SW480 (cell line): ENCODE results near the gene PAX6.

Source experiments
- DNase-seq: peaks from one replicate; pipeline ENCODE4 v3.0.0-alpha.2; 2016; ENCODE audit warnings: low spot score

The PAX6 gene

DNA sequence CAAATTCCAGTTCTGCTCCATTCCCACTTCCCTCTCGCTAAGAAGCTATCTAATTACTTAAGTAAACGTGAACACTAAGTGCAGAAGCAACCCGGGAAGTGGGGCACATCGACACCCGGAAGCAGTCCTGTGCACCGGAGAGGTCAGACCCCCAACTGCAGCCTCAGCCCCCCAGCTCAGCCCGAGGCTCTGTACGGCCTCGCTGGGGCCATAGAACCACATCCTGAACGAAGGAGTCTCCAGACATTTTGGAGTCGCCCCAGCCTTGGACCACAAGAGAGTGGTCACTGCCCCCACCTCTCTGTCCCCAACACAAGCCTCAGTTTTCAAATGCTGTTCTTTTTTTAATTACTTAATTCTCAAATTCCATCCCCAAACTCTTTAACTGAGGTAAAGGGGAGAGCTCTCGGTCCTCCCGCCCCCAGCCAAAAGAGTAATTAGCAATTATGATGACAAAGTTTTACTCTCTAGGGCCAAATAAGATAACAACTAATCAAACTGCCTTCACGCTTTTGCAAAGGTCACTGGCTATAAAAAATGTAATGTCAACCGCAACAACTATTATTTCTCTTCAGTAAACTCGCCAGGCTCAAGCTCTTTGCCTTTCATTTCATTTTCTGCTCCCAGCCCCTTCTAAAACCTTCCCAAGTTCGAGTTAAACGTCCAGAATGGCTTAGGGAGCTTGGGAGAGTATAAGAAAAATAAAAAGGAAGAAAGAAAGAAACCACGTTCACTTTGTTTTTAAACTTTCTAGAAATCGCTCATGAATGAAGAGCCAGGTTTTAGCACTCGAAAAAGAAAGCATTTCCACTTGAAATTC is 2.2 kb downstream of the PAX6 start:
- no peak for DNase-seq

DNA sequence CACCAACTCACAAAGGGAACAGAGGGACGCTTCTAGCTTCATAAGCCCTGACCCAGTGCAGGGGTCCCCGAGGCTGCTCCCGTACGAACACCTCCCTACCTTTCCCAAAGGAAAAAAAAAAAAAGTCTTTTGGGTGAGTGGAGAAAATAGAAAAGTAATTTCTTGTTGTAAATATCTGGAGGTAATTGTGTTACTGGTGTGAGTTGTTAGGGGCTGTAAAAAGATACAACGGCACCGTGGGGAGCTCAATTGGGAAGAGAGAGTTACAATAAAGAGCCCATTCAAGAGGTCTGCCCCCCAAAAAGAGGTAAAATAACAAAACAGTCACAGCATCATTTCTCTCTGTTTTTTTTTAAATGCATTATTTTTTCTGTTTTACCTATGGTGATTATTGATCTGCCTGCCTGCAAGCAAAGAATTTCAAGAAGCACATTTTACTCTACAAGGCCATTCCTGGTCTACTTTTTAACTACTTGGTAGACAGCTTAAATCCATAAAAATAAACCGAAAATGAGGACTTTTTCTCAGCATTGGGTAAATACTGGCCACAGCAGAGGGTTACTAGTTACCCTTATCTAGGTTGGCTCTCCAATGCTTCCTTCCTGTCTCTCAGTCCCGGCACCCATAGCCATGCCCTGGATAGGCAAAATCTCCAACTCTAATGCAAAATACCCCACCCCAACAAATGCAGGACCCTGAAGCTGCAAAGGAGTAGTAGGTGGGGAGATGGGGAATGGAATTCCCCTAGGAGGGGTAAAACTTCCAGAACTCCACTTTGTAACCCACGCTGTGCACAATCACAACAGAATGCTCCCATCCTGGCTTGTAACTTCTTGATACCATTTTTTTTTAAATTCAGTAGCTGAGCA is 3.1 kb downstream of the PAX6 start:
- no peak for DNase-seq

DNA sequence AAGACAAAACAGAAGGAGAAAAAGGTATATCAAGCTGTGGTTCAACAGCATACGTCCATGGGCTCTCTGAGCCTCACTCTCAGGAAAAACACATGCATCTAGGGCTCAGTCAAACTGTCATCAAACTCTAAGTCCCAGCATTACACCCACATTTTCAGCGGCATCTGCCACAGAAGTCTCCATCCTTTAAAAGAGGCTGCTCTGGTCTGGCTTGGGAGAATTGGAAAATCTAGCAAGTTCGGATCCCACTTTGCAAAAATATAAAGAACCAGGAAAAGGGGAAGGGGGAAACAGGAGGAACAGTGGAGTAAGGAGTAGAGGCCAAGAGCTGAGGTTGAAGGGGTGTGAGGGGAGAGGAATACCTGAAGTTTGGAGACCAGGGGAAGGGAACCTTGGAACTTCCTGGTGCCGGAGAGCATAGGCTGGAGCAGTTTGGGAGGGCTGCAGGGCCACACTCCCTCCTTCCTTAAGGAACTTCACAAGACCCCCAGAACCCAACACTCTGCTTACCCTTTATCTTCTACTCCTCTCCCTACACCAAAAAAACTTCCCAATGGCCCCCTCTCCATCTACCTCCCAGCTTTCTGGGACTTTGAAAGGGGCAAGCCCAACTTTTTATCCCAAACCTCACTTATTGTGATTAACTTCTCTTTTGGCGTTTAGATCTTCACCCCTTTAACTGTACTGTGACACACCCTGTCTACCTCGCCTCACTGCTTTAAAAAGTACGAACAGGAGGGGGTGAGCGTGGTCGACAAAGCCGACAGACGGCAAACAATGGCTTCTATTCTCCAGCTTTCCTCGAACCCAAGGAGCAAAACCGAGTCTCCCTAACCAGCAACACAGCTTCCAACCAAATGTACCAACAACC is 4.0 kb downstream of the PAX6 start:
- DNase-seq = no peak

DNA sequence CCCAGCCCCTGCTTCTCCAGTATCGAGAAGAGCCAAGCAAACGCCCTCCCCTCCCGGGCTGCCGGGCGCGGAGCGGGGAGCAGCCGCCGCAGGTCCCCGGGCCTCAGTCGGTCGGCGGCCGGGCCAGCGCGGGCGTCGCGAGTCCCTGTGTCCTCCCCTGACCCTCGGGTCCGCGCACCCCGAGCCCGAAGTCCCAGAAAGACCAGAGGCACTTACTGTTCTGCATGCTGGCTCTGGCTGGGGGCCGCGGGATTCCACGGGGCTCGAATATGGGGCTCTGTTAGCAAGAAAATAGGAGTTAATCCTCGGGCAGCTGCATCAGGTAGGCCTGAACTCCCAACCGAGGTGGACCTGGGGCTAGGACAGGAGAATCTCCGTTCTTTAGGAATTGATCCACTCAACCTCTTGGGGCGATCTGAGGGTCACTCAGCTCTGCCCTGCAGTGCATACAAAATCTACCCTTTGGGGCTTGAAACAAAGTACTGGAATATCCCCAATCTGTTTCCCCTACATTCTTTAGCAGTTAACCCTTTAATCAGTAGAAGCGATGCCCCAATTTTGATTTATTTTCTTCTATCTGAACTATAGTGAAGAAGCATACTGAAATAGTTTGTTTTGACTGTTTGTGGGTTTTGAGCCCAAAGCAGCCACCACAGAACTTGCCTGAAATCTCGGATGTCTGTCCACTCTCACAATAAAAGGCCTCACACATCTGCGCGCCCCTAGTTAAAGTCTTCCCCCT is 4.8 kb downstream of the PAX6 start:
- DNase-seq = no peak

DNA sequence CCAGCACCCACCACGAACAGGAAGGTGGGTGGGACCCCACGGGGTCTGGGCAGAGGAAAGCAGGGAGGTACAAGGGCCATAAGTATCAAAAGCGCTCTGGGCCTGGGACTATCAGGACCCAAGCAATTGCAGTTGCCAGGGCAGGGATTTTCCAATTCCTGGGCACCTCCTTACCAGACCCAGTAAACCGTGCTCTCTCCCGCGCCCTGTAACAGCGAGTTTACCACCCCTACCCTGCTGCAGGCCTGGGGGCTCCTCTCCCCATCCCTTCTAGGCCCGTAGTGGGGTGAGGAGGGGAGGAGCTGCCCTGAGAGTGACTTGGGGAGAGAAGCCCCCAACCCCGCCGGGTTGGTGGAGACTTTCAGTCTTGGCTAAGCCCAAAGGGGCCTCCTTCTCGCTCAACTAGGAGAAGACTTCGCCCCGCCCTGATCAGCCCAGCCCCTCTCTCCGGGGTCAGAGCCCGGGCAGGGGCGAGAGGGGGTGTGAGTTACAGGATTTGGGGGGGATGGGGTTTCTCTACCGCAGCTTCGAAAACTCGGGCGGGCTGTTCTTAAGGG is 5.4 kb downstream of the PAX6 start:
- no peak for DNase-seq

DNA sequence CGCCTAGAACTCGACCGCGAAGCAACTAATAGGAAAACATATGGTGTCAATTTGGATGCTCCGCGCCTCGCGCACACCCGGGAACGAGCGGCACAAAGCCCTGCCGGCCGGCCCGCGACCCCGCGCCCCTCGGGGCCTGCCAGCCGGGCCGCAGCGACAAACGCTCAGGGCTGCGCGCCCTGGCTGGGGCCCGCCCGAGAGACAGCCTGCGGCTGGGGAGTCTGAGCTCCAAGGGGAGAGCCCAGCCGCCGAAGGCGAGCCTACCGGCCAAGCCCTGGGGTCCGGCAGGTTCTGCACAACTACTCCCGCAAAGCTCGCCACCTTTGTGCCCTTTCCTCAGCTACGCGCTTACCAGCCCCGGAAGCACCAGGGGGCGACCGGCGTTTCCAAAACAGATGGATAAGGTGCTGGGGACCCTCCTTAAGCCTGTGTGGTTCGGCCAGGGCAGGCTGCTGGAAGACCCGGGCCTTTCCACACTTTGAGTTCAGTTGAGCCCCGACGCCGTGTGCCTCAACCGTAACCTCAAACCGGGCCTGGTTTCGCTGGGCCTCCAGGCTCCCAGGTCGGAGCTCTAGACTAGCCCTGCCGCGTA is 6.0 kb downstream of the PAX6 start:
- no peak for DNase-seq

DNA sequence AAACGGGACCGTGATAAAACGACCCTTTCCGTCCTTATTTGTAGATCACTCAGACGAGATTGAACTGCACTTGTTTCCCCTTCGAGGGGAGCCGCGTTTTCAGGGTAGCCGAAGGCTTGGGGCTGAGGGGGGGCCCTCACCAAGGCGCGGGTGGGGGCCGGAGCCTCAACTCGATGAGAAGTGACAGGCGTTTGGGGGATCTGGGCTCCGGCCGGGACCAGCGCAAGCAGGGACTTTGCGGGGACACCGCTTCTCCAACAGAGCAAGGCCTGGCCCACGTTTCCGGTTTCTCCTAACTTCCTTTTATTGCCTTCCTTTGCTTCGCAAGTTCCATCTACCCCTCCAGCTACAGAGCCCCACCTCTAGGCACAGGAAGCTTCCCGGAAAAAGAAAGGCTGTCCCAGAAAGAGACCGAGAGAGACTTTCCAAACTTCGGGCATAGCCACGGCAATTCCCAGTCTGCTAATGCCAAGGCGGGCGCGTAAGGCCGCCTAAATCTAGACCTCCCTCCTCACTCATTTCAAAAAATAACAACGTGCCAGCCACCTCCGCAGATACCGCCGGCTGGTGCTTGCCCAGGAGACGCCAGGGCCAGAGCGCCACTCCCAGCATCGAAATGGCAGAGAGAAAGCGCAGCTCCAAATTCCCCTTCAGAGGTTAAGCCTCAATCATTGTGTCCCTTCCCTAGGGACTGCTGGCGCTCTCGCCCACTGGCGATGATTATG is 6.6 kb downstream of the PAX6 start:
- no peak for DNase-seq

DNA sequence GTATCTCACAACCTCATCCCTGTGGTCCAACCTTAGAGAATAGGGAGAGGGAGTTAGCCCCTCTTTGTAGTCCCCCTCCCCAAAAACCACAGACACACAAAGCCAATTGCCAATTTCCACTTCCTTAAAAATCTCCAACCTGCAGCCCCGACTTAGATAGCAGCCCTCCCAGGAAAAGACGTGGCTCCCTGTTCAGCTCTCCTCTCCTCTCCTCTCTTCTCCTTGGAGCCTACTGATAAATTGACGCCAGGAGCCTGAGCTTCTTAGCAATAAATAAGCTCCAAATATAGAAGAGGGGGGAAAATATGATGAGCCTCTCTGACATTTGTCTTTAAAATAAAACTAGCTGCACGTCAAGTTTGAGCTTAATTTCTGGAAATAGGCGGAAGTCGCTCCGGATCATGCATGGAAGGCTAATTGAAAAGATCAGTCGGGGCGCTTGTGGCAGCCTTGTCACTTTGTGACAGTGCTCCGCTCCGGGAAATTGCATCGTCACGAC is 7.3 kb downstream of the PAX6 start:
- no peak for DNase-seq

DNA sequence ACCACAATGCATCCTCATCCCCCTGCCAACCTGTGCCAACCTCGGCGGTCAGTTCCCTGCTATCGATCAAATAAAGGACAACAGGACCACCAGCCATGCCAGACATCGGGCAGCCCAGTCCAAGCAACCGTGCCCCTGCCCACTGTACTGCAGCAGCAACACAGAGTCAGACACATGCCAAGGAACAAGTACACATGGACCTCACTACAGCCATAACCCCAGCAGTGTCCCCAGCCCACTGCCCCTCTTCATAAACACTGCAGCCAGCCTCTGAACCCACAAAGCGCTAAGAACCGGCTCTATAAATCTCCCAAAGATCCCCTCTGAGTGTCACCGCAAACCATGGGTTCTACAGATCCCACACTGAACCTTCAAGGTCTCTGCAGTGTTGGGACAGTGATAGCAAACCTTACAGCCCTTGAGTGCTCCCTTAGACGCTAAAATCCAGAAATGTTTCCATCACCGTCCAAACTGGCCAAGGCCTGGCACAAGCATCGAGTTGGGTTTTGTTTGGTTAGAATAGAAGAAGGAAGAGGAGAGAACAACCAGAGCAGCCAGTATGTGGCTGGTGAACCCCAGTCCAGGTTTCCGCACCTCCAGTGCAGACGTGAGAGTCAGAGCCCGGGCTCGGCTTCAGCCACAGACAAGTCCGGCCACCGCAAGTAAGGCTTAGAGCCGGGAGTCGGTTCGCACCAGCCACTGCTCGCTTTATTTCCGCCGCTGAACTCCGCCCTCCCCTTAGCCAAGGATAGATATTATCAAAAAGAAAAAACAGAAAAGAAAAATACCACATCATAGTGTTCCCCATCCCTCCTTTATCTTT is 7.9 kb downstream of the PAX6 start:
- DNase-seq = no peak

DNA sequence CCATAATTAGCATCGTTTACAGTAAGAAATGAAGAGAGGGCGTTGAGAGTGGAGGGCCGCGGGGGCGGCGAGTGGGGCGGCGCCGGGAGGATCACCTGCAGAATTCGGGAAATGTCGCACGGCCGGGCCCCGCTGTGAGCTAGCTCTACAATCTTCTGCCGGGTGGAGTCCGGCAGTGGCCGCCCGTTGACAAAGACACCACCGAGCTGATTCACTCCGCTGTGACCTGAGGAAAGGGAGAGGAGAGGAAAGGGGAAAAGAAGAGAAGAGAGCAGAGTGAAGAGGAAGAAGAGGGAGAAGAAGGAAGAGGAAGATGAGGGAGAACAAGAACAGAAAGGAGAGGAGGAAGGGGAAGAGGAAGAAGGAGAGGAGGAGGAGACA is 8.5 kb downstream of the PAX6 start:
- DNase-seq = no peak

DNA sequence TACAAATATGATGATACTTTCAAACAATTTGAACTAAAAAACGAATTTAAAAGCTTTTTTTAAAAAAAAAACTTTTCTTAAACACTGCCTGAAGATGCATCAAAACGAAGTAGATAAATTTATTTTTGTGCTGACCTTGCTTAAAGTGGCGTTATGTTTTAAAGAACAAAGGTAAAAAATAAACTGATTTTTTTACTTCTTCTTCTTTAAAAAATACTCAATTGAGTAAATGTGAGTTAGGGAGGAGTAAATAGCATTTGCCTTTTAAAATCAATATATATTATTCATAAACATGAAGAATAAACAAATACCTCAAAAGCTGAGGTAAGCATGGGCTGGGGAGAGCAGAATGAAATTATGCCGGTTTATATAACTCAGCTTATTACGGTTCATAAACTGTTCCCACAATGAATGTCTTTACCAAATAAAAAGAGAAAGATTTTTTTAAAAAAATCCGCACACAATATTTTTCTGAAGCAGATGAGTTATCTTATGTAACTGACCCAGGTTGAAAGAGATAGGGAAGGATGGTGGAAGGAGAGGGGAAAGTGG is 9.0 kb downstream of the PAX6 start:
- no peak for DNase-seq

DNA sequence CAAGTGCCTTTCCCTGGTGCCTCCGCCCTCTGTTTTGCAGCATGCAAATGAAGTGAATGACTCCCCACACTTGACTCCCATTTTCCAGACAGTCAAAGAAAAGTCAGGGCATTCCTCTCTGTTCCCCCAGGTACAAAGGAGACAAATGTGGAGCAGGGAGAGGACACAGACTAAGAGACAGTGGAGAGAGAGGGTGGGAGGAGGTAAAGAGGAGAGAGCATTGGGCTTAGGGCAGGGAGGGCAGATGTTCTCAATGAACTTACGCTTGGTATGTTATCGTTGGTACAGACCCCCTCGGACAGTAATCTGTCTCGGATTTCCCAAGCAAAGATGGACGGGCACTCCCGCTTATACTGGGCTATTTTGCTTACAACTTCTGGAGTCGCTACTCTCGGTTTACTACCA is 9.8 kb downstream of the PAX6 start:
- DNase-seq = no peak

DNA sequence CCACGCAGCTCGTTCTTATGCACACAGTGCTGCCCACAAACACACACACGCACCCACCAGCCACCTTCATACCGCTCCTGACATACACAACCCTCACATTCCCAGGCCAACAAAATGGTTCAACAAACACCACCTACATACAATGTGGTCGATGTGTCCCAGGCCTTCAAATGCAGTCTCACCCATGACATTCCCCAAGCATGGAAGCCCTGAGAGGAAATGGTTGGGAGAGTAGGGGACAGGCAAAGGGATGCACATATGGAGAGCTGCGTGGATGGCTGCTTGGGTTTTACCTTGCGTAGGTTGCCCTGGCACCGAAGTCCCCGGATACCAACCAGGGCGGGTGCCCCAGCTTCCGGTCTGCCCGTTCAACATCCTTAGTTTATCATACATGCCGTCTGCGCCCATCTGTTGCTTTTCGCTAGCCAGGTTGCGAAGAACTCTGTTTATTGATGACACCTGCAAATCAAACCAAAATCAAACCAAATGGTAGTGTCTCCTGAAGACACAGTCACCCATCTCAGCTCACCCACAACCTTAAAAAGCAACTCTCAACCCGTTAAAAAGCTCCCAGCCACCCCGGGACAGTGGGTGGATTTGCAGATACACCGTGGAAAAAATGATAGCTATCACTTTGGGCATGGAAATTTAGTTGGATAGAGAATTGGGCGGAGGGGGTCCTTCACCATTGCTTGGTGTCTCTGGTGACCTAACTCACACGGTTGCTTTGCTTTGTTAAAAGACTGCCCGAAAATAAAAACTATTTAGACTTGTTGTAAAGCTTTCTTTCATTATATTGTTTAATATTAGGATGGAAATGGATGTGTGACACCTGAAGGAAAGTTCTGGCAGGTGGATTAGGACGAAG is 10.5 kb downstream of the PAX6 start:
- DNase-seq = no peak

DNA sequence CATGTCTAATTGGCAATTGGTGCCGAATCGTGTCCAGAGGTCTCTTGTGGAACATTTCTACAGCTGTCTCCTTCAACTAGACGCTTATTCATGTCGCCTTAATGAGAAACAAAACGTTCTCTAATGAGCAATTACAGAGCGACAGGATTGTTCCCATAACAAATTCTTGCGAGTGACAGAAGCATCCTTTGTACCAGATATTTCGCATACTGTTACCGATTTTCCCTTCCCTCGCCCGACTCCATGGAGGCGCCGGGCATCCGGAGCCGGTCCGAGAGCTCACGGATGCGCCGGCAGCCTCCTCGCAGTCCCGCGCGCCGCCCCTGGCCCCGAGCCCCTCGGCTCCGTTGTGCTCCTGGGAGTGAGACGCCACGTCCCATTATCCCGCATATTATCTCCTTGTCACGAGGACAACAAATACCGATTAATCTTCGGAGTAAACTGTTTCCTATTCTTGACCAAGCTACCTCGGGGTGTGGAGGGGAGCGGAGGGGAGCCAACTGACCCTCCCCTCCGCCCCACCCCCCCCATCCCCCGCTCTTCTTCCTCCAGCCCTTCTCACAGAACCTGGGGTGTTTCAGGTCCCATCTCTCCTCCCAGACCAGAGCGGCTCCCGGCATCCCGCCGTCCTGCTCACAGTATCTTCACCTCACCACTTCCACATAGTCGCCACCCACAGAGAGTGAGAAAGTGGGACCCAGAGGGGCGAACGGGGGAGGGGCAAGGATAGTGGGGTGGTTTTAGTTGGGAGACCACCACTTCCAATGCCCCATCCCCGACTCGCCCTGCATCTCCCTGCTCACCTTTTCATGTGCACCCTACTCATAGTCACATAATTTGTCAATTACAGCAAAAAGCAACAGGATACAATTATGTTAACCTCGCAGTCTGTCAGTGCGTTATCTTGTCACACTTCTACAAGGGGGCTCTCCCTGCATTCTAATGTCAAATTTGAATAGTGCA is 11.4 kb downstream of the PAX6 start:
- no peak for DNase-seq

DNA sequence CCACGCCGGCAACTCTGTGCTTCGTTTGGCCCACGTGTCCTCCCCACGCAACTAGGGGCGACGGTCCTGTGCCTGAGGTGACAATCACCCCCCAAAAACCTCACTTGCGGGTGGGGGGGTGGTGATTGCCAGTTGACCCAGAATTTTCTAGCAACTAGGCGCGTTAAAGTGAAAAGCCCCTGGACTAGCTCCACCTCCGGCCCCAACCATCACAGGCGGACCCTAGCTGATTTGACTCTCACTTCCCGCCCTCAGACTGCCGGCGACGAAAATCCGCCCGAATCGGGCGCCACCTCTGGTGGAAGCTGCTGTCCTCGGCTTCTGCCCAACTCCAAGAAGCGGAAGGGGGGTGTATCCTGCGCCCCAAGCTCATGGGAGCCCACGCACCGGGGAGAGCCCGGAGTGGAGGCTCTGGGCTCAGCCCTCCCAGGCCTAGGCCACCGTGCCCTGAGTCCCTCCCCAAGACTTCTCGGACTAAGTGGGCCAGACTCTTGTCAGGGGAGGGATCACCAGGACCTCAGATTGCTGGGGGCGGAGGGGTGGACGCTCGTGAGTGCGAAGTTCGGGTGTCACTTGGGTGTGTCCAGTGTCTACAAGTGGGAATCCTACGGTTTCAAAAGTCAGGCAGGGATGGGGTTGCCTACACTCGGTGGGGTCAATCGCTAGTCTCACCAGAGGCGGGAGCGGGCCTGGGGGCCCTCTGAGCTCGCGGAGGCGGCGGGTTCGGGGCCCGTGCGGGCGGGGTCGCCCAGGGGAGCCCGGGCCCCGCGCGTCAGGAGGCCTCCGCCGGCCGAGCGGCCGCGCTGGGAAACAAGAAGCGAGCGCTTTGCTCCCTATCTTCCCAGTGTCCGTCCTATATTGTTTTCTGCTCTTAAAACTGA is 12.3 kb downstream of the PAX6 start:
- DNase-seq = no peak
